Stimulated activated CD4-positive, alpha-beta T cell treated with anti-CD3 and anti-CD28 coated beads, Interleukin-1b, Interleukin-23, amount 100 ng/mL, for 4 hours (primary cell): ENCODE measurements around the gene PMVK.
"Not testable (repeated sequence)": the region's sequence is repeated elsewhere in the genome, so short reads cannot be mapped to it uniquely, and the experiment has no call there.

Experiments used
- DNase-seq, 2 donors: peaks; one replicate each; pipeline ENCODE4 v3.0.0-alpha.2; 2020; ENCODE audit warnings: low read depth in 2 of 2

PMVK gene

GRCh38 chr1:154925335-154926170, 11.0 kb downstream of the PMVK start:
- DNase-seq: no peak

GRCh38 chr1:154923695-154924094, 12.8 kb downstream of the PMVK start:
- no peak for DNase-seq

GRCh38 chr1:154913273-154913672, 23.2 kb downstream of the PMVK start:
- DNase-seq: no peak

GRCh38 chr1:154912755-154913154, 23.8 kb downstream of the PMVK start:
- DNase-seq: no peak

- DNase-seq: no peak
Observed at GRCh38 chr1:154911691-154912550, 24.6 kb downstream of the PMVK start.

- DNase-seq: no peak
Observed at GRCh38 chr1:154910851-154911250, 25.7 kb downstream of the PMVK start.

- no peak for DNase-seq
Observed at GRCh38 chr1:154908937-154909336, 27.6 kb downstream of the PMVK start.

- not testable (repeated sequence) for DNase-seq
Observed at GRCh38 chr1:154908129-154908528, 28.4 kb downstream of the PMVK start.

GRCh38 chr1:154906621-154907081, 29.9 kb downstream of the PMVK start:
- no peak for DNase-seq

GRCh38 chr1:154902938-154903566, 33.5 kb downstream of the PMVK start:
- no peak for DNase-seq

GRCh38 chr1:154901591-154901990, 34.9 kb downstream of the PMVK start:
- DNase-seq: no peak

GRCh38 chr1:154899041-154899440, 37.5 kb downstream of the PMVK start:
- no peak for DNase-seq

- DNase-seq: no peak
Observed at GRCh38 chr1:154896771-154897286, 39.7 kb downstream of the PMVK start.

- DNase-seq: no peak
Observed at GRCh38 chr1:154895798-154896197, 40.7 kb downstream of the PMVK start.

- no peak for DNase-seq
Observed at GRCh38 chr1:154891452-154891851, 45.1 kb downstream of the PMVK start.

- no peak for DNase-seq
Observed at GRCh38 chr1:154888757-154889156, 47.8 kb downstream of the PMVK start.

- DNase-seq: no peak
Observed at GRCh38 chr1:154886281-154887015, 50.1 kb downstream of the PMVK start.

- DNase-seq: no peak
Observed at GRCh38 chr1:154884869-154885701, 51.4 kb downstream of the PMVK start.

- no peak for DNase-seq
Observed at GRCh38 chr1:154883919-154884868, 52.3 kb downstream of the PMVK start.
